CD1c-positive myeloid dendritic cell (primary cell): Measurements from ENCODE around the gene POTEB2.
"Not testable (repeated sequence)": the region's sequence is repeated elsewhere in the genome, so short reads cannot be mapped to it uniquely, and the experiment has no call there.

Experiments
- DNase-seq: peaks from one replicate; pipeline ENCODE4 v3.0.0-alpha.2; 2016; ENCODE audit errors: extremely low spot score

The POTEB2 gene

DNA sequence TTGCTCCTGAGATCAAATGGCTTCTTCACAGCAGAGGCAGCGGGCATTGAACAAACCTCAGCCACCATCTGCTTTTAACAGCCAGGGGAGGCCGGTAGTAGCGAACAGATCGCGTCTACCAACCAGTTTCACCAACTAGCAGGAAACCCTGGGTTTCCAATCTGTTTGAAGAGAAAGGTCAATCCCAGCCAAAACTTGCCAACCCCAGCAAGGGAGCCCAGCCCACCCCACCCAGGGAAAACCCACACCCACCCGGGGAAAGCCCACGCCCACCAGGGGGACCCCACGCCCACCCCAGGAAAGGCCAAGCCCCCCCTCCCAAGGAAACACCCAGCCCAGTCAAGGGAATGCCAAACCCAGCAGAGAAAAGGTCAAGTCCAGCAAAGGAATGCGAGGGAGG is at the start of gene POTEB2:
Gene POTEB2 (minus strand): TSS at position 101 of the 400 bp plus-strand sequence. CDS start 33 bp downstream, at position 68.
- DNase-seq = not testable (repeated sequence)

DNA sequence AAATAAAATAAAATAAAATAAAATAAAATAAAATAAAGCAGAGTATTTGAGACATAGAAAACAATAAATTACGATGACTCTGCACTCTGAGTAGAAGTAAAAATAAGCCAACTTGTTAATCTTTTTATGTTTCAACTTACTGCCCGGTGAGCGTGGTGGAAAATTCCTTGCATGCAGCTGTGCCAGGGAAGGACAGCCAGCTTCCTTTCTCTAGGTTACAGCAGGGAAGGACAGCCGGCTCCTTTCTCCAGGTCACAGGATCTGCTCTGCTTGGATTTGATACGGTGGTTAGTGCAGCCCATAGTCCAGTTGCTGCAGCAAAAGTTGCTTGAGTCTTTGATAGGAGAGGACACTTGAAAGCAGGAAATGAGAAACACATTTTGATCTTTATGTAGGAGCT is 13.8 kb upstream of the POTEB2 start:
- not testable (repeated sequence) for DNase-seq

DNA sequence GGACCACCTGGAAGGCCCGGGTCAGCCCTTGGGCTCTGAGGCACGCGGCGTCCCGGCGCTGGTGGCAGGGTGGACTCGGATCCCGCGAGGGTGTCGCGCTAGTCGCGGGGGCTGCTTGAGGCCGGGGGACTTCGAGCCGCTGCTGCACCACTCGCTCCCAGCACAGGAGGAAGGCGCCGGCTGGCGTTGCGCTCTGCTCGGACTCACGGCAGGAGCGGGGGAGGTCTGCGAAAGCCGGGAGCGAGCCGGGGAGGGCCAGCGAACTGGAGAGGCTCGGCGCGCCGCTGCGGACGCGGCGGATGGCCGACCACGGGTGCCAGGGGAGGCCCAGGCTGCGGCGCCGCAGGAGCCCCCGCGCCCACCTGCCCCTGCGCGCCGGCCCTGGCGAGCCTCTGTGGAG is 12.3 kb upstream of the POTEB2 start:
- not testable (repeated sequence) for DNase-seq

DNA sequence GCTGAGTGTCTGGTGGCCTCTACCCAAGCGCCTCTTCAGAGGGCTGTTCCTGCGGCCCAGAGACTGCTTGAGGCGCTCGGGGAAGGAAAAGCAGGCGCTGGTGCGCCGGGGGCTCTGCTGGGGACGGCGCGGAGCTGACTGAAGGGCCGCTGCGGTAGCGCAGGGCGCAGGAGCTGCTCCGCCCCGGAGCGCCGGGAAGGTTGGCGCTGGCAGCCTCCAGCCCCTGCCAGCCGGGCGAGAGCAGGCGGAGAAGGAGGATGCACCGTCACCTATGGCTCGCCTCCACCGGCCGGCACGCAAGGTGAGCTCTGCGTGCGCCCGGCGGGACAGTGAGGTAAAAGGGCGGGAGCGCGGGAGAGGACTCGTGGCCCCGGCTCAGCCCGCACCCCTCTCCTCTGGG is 11.7 kb upstream of the POTEB2 start:
- not testable (repeated sequence) for DNase-seq
